22Rv1 (cell line): ENCODE results near the gene CEND1.

Experiments
- CTCF ChIP-seq: fragments of 450-650 bp; IDR thresholded peaks from 2 replicates; pipeline ENCODE4 v1.5.1; 2017; ENCODE audit warnings: mild to moderate bottlenecking
- ZFX ChIP-seq: fragments of 450-650 bp; IDR thresholded peaks from 2 replicates; pipeline ENCODE4 v1.6.1; 2017; ENCODE audit warnings: antibody characterized with exemption, borderline replicate concordance

GRCh38 chr11:746289-747157 is 43.4 kb downstream of the CEND1 start:
- TF ChIP-seq CTCF (no peak), ZFX (no peak)
